IPS DF 19.7 (cell line): ENCODE data around the gene FNDC3B.
"Not testable (repeated sequence)": the region's sequence is repeated elsewhere in the genome, so short reads cannot be mapped to it uniquely, and the experiment has no call there.

ENCODE experiments used
- DNase-seq: peaks from one replicate; pipeline ENCODE4 v3.0.0-alpha.2; 2013; ENCODE audit warnings: low read depth, low spot score

Gene FNDC3B

DNA sequence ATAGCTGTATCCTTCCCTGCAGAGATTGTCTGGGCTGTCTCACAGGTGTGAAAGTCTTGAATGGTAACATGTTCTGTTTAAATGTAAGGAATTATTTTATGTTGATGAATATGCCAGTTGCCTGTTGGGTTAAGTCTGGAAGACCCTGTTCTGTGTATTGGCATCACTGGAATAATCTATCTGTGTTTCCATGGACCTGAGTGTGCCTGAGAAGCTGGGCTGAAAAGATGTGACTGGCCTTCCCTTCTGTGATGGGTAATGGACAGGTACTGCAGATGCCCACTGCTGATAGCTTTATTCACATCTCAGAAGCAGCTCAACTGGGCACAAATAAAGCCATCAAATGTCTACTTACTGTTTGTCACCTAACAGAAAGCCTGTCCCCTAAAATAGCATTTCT lies 196.3 kb downstream of the FNDC3B start:
- no peak for DNase-seq

DNA sequence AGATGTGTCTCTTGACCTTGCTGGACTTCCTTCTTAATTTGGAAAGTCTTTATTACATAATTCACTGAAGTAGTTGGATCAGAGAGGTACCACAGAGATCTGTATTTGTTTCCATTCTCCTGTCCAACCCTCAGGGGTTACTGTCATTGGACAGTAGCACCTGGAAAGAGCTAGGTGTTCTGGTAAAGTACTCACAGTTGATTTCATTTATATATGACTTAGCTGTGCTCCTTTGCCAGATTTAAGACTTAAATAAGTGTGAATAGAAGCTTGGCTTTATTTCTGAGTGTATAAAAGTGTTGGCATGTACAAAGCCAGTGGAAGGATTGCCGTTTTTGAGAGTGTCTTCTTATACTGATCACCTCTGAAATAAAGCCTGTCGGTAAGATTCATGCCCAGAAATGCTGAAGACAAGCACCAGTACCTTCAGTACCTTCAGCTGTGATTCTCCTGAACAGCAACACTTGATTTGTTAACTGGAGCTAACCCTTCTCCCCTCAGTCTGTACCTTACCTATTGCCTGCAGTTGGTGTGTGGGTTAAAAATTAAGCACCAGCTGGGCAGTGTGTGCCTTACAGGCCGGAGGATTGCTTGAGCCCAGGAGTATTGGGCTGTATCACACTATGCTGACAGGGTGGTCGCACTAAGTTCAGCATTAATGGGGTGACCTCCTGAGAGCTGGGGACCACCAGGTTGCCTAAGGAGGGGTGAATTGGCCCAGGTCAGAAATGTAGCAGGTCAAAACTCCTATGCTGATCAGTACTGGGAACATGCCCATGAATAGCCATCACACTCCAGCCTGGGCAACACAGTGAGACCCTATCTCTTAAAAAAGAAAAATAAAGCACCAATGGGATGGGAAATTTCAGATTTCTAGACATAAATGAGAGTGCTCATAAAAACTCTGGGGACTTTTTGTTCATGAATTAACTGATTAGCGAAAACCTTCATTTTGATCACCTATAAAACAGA lies 197.7 kb downstream of the FNDC3B start:
- DNase-seq, result no peak

GRCh38 chr3:172238188-172238587 lies 198.8 kb downstream of the FNDC3B start:
- no peak for DNase-seq

- DNase-seq, result no peak
These were observed 199.9 kb downstream of the FNDC3B start for GRCh38 chr3:172239218-172239790.

- no peak for DNase-seq
These were observed 202.0 kb downstream of the FNDC3B start for GRCh38 chr3:172241405-172241804.

DNA sequence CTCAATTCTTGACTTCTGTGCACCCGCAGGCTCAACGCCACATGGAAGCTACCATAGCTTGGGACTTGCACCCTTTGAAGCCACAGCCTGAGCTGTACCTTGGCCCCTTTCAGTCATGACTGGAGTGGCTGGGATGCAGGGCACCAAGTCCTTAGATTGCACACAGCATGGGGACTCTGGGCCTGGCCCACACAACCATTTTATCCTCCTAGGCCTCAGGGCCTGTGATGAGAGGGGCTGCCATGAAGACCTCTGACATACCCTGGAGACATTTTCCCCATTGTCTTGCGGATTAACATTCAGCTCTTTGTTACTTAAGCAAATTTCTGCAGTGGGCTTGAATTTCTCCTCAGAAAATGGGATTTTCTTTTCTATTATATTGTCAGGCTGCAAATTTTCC lies 203.1 kb downstream of the FNDC3B start:
- DNase-seq, result not testable (repeated sequence)

DNA sequence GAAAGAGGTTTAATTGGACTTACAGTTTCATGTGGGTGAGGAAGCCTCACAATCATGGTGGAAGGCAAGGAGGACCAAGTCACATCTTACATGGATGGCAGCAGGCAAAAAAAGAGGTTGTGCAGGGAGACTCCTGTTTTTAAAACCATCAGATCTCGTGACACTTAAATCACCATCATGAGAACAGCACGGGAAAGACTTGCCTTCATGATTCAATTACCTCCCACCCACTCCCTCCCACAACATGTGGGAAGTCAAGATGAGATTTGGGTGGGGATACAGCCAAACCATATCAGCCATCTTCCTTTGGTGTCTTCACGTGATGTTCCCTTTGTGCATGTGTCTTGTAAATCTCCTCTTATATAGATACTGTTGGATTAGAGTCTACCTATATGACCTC lies 204.0 kb downstream of the FNDC3B start:
- DNase-seq, result not testable (repeated sequence)

DNA sequence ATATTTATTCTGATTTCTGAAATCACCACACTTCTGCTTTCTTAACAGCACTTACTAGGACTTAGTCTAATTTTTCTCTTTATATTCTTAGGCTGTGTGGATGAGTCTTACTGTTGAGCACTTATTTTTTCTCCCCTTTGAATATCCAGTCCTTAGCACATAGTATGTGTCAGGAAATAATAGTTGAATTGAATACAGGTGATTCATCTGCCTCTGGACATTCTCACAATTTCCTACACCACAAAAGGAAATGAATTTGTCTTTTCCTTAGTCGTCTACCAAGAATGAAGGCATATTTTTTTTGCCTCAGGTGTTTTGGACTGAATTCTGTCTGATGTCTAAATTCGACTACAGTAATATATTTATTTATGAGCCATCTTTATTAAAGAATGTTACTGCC lies 204.6 kb downstream of the FNDC3B start:
- DNase-seq, result no peak

DNA sequence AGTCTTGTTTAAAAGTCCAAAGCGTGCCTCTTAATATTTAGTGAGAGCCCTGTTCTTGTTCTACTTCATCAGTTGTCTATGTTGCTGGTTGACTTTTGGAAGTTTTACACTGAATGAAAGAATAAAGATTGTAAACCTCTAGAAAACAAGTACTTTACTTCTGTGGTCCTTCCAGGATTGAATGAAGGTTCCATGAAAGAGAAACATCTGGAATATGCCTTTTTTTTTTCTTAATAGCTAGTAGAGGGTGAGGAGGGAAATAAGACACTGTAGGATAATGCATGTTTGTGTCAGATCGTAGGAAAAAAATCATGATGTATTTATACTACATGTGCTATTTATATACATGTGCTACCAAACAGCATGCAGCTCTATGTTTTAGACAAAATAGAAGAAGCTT lies 205.9 kb downstream of the FNDC3B start:
- DNase-seq, result no peak

GRCh38 chr3:172246107-172246844 lies 206.9 kb downstream of the FNDC3B start:
- DNase-seq, result no peak

DNA sequence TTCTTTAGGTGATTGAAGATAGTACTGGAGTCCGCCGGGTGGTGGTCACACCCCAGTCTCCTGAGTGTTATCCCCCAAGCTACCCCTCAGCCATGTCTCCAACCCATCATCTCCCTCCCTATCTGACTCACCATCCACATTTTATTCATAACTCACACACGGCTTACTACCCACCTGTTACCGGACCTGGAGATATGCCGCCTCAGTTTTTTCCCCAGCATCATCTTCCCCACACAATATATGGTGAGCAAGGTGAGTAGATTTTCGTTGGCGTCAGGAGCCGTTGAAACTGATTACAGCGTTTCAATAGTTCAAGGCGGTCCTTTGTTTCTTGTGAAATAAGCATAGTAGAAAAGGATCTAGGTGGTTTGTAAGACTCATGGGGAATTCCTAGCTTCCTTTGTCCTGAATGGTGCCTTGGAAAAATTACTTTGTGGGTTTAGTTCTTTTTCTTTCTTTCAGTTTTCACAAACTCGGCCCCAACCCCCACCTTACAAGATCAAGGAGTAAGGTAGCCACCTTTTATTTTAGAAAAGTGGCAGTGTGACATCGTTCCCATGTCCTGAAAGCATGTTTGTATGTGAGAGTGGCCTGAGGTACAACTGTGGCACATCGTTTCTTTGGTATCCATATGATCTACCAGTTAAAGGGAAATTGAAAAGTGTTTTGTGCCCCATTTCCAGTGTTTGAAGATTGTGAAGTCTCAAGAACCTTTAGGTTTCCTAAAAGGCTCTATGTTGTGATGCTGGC lies 208.3 kb downstream of the FNDC3B start:
- no peak for DNase-seq

DNA sequence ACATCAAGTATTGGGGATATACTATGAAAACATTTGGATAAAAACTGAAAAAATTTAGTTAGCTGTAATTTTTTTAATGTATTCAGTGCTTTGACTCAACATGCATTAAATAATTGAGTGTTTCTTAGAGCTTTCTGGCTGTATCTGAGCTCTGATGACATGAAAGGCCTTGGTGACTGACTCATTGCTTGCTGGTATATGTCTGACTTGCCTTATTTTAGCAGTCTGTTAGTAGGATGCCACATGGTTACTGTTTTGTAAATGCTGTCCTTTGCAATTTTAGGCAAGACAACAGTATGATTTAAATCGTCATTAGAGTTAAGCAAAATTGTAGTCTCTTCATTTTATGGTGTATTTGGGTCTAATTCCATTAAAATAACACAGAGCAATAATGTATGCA lies 209.7 kb downstream of the FNDC3B start:
- no peak for DNase-seq

DNA sequence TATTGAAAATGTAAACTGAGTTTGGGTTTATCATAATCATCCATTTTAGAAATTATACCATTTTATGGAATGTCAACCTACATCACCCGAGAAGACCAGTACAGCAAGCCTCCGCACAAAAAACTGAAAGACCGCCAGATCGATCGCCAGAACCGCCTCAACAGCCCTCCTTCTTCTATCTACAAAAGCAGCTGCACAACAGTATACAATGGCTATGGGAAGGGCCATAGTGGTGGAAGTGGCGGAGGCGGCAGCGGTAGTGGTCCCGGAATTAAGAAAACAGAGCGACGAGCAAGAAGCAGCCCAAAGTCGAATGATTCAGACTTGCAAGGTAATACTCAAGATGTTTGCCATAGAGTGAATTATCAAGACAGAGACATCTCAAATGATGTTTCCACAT lies 211.8 kb downstream of the FNDC3B start:
- no peak for DNase-seq

- no peak for DNase-seq
These were observed 213.8 kb downstream of the FNDC3B start for GRCh38 chr3:172253200-172253599.

- no peak for DNase-seq
These were observed 215.2 kb downstream of the FNDC3B start for GRCh38 chr3:172254542-172254941.

DNA sequence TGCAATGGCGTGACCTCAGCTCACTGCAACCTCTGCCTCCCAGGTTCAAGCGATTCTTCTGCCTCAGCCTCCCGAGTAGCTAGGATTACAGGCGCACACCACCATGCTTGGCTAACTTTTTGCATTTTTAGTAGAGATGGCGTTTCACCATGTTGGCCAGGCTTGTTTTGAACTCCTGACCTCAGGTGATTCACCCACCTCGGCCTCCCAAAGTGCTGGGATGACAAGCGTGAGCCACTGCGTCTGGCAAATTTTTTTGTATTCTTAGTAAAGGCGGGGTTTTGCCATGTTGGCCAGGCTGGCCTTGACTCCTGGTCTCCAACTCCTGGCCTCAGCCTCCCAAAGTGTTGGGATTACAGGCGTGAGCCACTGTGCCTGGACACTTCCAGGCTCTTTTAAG lies 215.9 kb downstream of the FNDC3B start:
- not testable (repeated sequence) for DNase-seq

DNA sequence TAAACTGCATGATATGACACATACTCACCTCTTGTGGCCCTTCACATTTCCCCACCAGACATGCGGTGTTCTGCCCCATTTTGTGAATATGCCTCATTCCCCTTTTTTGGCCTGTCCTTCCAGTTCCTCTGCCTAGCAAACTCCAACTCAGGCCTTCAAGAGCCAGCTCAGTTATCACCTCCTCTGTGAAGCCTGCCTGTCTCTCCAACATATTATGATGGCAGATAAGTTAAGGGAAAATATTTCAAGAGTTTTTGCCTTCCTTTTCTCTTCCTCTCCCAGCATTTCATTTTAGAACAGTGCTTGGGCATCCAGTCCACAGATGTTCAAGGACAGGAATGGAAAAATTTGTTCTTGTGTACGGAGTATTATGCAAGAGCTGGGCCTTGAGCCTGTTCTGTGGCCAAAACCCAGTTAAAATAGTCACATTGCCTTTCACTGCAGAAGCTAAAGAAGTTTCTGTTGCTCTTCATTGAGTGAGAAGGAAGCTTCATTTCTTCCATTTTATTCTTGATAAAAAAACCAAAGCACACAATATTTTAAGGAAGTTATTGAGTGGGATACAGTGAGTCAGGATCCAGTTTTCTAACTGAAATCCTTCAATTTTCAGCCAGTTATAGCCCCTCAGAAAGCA lies 216.8 kb downstream of the FNDC3B start:
- DNase-seq, result no peak

- no peak for DNase-seq
These were observed 218.4 kb downstream of the FNDC3B start for GRCh38 chr3:172257648-172258400.

DNA sequence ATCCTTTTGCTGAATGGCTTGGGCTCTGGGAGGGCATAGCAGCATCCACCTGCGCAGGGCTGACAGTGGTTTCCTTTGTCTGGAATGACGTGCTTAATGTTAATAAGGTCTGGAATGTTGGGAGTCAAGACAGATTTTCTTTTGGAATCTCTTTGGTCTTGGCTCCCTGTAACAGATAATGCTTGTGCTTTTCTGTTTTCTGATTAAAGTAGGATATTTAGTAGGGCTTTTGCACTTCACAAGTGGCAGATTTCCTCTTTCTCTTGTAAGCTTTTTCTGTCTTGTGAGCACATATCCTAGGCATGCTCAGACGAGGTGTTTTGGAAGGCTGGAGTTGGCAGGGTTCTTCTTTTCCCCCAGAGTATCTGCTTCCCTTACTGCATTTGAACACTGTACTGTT lies 219.2 kb downstream of the FNDC3B start:
- no peak for DNase-seq

DNA sequence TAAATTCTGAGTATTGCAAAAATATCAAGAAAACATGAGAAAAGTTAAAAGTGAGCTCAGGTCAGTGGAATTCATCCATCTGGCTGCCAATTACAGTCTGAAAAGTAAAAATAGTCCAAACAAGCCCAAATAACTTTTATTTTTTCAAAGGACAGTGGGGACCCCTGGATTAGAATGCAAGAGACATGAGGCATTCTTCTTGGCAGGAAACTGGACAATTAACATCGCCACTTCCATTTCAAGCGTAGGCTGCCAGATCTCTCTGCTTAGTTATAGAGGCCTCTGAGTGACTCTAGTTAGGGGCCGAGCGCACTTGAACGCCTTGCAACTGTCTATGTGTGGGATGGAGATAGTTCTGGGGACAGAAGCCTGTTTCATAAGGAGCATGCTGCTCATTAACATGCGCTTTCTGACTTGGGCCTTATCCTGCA lies 219.7 kb downstream of the FNDC3B start:
- DNase-seq, result no peak
